Pons (tissue), 1 donor: ENCODE data around the gene RILP.
"Not testable (repeated sequence)": the region's sequence is repeated elsewhere in the genome, so short reads cannot be mapped to it uniquely, and the experiment has no call there.

ENCODE experiments used
- DNase-seq: peaks from one replicate; pipeline ENCODE4 v3.0.0-alpha.2; 2016; ENCODE audit warnings: low spot score

RILP gene

GRCh38 chr17:1649844-1650501 lies at the start of gene RILP:
RILP (minus strand) TSS chr17:1649866; CDS start chr17:1649804, 62 bp downstream.
- no peak for DNase-seq

- no peak for DNase-seq
Measured at GRCh38 chr17:1697681-1698080, 48.0 kb upstream of the RILP start.

GRCh38 chr17:1695365-1695764 lies 45.7 kb upstream of the RILP start:
- no peak for DNase-seq

- no peak for DNase-seq
Measured at GRCh38 chr17:1693339-1693738, 43.7 kb upstream of the RILP start.

- DNase-seq: no peak
Measured at GRCh38 chr17:1690544-1691221, 41.0 kb upstream of the RILP start.

GRCh38 chr17:1688405-1688804 lies 38.7 kb upstream of the RILP start:
- not testable (repeated sequence) for DNase-seq

GRCh38 chr17:1686086-1686485 lies 36.4 kb upstream of the RILP start:
- no peak for DNase-seq

- DNase-seq: peak; percentile 98
Measured at GRCh38 chr17:1684378-1685189, 34.9 kb upstream of the RILP start, which contains the start of gene PRPF8. PRPF8 (minus strand) TSS chr17:1684867; CDS start chr17:1684571, 296 bp downstream.

- peak; percentile 37 for DNase-seq
Measured at GRCh38 chr17:1683459-1683858, 33.8 kb upstream of the RILP start.

- no peak for DNase-seq
Measured at GRCh38 chr17:1676401-1676800, 26.7 kb upstream of the RILP start.

- no peak for DNase-seq
Measured at GRCh38 chr17:1673041-1673785, 23.5 kb upstream of the RILP start.

GRCh38 chr17:1663934-1664333 lies 14.3 kb upstream of the RILP start:
- not testable (repeated sequence) for DNase-seq

GRCh38 chr17:1661045-1661444 lies 11.4 kb upstream of the RILP start:
- DNase-seq: no peak

- DNase-seq: no peak
Measured at GRCh38 chr17:1658100-1658499, 8.4 kb upstream of the RILP start.

GRCh38 chr17:1653735-1654134 lies 4.1 kb upstream of the RILP start:
- no peak for DNase-seq

GRCh38 chr17:1652794-1653193 lies 3.1 kb upstream of the RILP start:
- DNase-seq: not testable (repeated sequence)

GRCh38 chr17:1651559-1651844 lies 1.8 kb upstream of the RILP start:
- no peak for DNase-seq

- DNase-seq: no peak
Measured at GRCh38 chr17:1650731-1651558, 1.3 kb upstream of the RILP start.

GRCh38 chr17:1648963-1649843 lies 463 bp downstream of the RILP start:
- DNase-seq: peak; percentile 95
